ENCODE results near the gene OLFM1.

OLFM1 gene

DNA sequence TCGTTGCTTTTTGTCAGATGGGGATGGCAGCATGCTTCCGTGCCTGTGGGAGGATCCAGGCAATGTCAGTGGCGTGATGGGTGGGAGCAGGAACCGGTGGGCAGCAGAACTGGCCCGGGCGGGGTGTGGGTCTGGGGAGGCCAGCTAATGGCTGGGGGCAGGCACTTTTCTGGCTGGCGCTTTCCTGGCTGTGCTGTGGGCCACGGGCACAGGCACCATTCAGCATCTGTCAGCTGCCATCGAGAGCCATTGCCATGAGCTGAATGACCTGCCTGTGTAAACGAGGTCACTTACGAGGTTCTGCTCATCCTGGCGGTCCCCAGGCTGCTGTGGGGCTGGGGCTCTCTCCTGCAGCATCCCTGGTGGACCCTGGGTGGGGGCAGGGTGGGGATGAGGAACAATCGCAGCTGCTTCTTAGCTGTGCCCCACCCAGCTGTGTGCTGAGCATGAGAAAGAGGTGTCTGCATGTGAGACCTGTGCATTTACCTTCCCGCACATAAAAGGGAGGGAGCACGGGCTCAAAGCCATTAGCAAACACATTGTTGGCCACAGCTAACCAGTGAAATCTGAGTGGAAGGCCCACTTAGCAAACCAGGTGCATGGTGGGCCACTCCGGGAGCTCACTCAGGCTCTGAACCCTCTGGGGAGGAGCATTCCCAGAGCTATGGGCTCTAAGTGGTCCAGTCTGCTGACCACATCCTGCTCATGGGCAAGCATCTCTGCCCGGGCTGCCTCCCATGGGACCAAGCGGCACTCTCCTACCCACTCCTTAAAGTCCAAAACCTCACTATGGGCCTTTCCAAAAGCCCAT, 41.3 kb upstream of the OLFM1 start:
- WGBS, result 73% methylated on average over 16 of the region's 18 CpGs
- H2BK120ac ChIP-seq (ENCODE audit: low read depth, low read length), result no peak overlapping the region

DNA sequence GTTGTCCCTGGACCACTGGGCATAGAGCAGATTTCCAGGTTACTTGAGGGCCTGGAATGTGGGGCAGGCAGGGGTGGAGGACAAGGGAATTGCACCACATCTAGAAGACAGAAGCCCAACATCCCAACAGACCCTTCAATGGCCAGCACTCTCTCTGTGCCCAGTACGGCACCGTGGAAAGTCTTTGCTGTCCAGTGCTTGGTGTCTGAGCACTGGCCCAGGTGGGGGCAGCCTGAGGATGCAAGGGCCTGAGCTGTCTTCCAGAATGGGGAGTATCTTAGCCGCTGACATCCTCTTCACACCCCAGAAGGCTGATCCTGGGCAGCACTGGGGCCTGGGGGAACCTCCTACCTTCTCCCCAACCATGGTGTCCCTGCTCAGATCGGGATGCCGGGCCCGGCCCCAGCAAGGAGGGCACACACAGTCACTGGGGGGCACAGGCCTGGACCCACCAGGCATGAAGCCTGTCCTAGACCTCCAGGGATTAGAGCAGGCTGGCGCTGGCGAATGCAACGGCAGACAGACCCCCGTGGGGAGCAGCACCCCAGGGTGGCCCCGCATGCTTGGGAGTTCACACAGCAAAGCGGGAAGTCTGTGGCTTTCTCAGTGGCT, 40.6 kb upstream of the OLFM1 start:
- Histone ChIP-seq H3K4ac (ENCODE audit: low read depth in 1 of 2, low read length in 2 of 2) (no peak overlapping the region), H2BK12ac (ENCODE audit: low read length in 2 of 2) (no peak overlapping the region), H2BK5ac (ENCODE audit: low read depth, low read length, poor library complexity, severe bottlenecking) (no peak overlapping the region), H3K4me2 (ENCODE audit: low read length, poor library complexity, severe bottlenecking) (no peak overlapping the region), H3K14ac (ENCODE audit: low read length in 2 of 2) (no peak overlapping the region), H3K23ac (ENCODE audit: low read length in 2 of 2) (no peak overlapping the region), H3K9ac (ENCODE audit: low read length) (no peak overlapping the region), H3K4me3 (ENCODE audit: insufficient read depth in 1 of 2, low read depth in 1 of 2, low read length in 2 of 2) (peak overlapping the region in 1 of 2 experiments; percentile 1), H3K18ac (ENCODE audit: low read depth in 1 of 2, low read length in 2 of 2) (no peak overlapping the region), H2AFZ (ENCODE audit: low read depth, low read length) (no peak overlapping the region), H3K79me1 (replicated peaks; ENCODE audit: low read length, poor library complexity, severe bottlenecking) (no peaks in the 10 kb centered on the region), H2BK15ac (ENCODE audit: low read depth, poor library complexity, severe bottlenecking) (no peak overlapping the region), H3K27me3 (ENCODE audit: control insufficient read depth in 1 of 2, insufficient read depth in 1 of 2, low read length in 2 of 2) (peaks cover 0 to 17% of the 10 kb centered on the region in 2 experiments), H3K9me3 (ENCODE audit: control insufficient read depth, low read length) (no peaks in the 10 kb centered on the region), H2BK120ac (ENCODE audit: low read depth, low read length) (no peak overlapping the region), H4K8ac (ENCODE audit: low read length) (no peak overlapping the region), H3K27ac (ENCODE audit: low read length, poor library complexity, severe bottlenecking) (no peak overlapping the region), H2AK5ac (ENCODE audit: low read length, severe bottlenecking) (no peak overlapping the region), H3K4me1 (ENCODE audit: control insufficient read depth, insufficient read depth, low read depth, low read length) (no peaks in the 10 kb centered on the region), H3K36me3 (ENCODE audit: control insufficient read depth in 1 of 2, insufficient read depth in 2 of 2, low read depth in 1 of 2, low read length in 2 of 2) (no peaks in the 10 kb centered on the region), H4K91ac (ENCODE audit: low read length) (no peak overlapping the region)
- DNase-seq, result no peak
- 83% methylated on average over 11 of the region's 12 CpGs for WGBS

More for the DNA sequence above, 41.3 kb upstream of the OLFM1 start:
- Histone ChIP-seq H4K8ac (ENCODE audit: low read length) (no peak overlapping the region), H3K79me1 (replicated peaks; ENCODE audit: low read length, poor library complexity, severe bottlenecking) (no peaks in the 10 kb centered on the region), H3K4me2 (ENCODE audit: low read length, poor library complexity, severe bottlenecking) (no peak overlapping the region), H3K4me3 (ENCODE audit: insufficient read depth in 1 of 2, low read depth in 1 of 2, low read length in 2 of 2) (peak overlapping the region in 1 of 2 experiments; percentile 1), H3K4me1 (ENCODE audit: control insufficient read depth, insufficient read depth, low read depth, low read length) (no peaks in the 10 kb centered on the region), H3K14ac (ENCODE audit: low read length in 2 of 2) (no peak overlapping the region), H3K36me3 (ENCODE audit: control insufficient read depth in 1 of 2, insufficient read depth in 2 of 2, low read depth in 1 of 2, low read length in 2 of 2) (no peaks in the 10 kb centered on the region), H2BK15ac (ENCODE audit: low read depth, poor library complexity, severe bottlenecking) (no peak overlapping the region), H4K91ac (ENCODE audit: low read length) (no peak overlapping the region), H3K9me3 (ENCODE audit: control insufficient read depth, low read length) (no peaks in the 10 kb centered on the region), H2AK5ac (ENCODE audit: low read length, severe bottlenecking) (no peak overlapping the region), H2BK12ac (ENCODE audit: low read length in 2 of 2) (no peak overlapping the region), H3K27me3 (ENCODE audit: control insufficient read depth in 1 of 2, insufficient read depth in 1 of 2, low read length in 2 of 2) (peaks cover 0 to 18% of the 10 kb centered on the region in 2 experiments), H2BK5ac (ENCODE audit: low read depth, low read length, poor library complexity, severe bottlenecking) (no peak overlapping the region), H3K18ac (ENCODE audit: low read depth in 1 of 2, low read length in 2 of 2) (no peak overlapping the region), H3K27ac (ENCODE audit: low read length, poor library complexity, severe bottlenecking) (no peak overlapping the region), H3K9ac (ENCODE audit: low read length) (no peak overlapping the region), H3K23ac (ENCODE audit: low read length in 2 of 2) (no peak overlapping the region), H2AFZ (ENCODE audit: low read depth, low read length) (no peak overlapping the region), H3K4ac (ENCODE audit: low read depth in 1 of 2, low read length in 2 of 2) (no peak overlapping the region)
- DNase-seq, result no peak

DNA sequence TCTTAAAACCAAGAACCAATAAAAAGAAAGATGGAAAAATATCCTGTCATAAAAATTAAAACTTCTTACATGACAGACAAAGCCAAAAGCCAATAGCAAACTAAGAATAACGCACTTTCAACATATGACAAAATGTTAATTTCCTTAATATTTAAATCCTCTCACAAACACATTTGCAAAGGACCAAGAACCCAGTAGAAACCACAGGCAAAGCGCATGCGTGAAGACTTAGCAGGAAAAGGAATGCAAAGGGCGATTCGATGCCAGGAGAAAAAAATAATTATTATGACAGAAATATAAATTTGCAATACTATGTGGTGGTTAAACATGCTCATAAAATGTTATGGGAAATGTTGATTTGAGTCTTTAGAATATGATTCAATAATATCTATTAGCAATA, 39.9 kb upstream of the OLFM1 start:
- Histone ChIP-seq H2AK5ac (ENCODE audit: low read length, severe bottlenecking) (no peak overlapping the region), H3K4me3 (ENCODE audit: insufficient read depth in 1 of 2, low read depth in 1 of 2, low read length in 2 of 2) (no peak overlapping the region), H2BK5ac (ENCODE audit: low read depth, low read length, poor library complexity, severe bottlenecking) (no peak overlapping the region), H3K23ac (ENCODE audit: low read length in 2 of 2) (no peak overlapping the region), H4K91ac (ENCODE audit: low read length) (no peak overlapping the region), H3K9me3 (ENCODE audit: control insufficient read depth, low read length) (no peaks in the 10 kb centered on the region), H3K9ac (ENCODE audit: low read length) (no peak overlapping the region), H2AFZ (ENCODE audit: low read depth, low read length) (no peak overlapping the region), H3K4me1 (ENCODE audit: control insufficient read depth, insufficient read depth, low read depth, low read length) (no peaks in the 10 kb centered on the region), H2BK15ac (ENCODE audit: low read depth, poor library complexity, severe bottlenecking) (no peak overlapping the region), H3K14ac (ENCODE audit: low read length in 2 of 2) (no peak overlapping the region), H3K27me3 (ENCODE audit: control insufficient read depth in 1 of 2, insufficient read depth in 1 of 2, low read length in 2 of 2) (peaks cover 0 to 14% of the 10 kb centered on the region in 2 experiments), H3K18ac (ENCODE audit: low read depth in 1 of 2, low read length in 2 of 2) (no peak overlapping the region), H2BK12ac (ENCODE audit: low read length in 2 of 2) (no peak overlapping the region), H3K4me2 (ENCODE audit: low read length, poor library complexity, severe bottlenecking) (no peak overlapping the region), H3K4ac (ENCODE audit: low read depth in 1 of 2, low read length in 2 of 2) (no peak overlapping the region), H4K8ac (ENCODE audit: low read length) (no peak overlapping the region), H3K79me1 (replicated peaks; ENCODE audit: low read length, poor library complexity, severe bottlenecking) (no peaks in the 10 kb centered on the region), H2BK120ac (ENCODE audit: low read depth, low read length) (no peak overlapping the region), H3K36me3 (ENCODE audit: control insufficient read depth in 1 of 2, insufficient read depth in 2 of 2, low read depth in 1 of 2, low read length in 2 of 2) (no peaks in the 10 kb centered on the region), H3K27ac (ENCODE audit: low read length, poor library complexity, severe bottlenecking) (no peak overlapping the region)
- WGBS, result 91% methylated on average over 5 of the region's 5 CpGs
- DNase-seq, result no peak

DNA sequence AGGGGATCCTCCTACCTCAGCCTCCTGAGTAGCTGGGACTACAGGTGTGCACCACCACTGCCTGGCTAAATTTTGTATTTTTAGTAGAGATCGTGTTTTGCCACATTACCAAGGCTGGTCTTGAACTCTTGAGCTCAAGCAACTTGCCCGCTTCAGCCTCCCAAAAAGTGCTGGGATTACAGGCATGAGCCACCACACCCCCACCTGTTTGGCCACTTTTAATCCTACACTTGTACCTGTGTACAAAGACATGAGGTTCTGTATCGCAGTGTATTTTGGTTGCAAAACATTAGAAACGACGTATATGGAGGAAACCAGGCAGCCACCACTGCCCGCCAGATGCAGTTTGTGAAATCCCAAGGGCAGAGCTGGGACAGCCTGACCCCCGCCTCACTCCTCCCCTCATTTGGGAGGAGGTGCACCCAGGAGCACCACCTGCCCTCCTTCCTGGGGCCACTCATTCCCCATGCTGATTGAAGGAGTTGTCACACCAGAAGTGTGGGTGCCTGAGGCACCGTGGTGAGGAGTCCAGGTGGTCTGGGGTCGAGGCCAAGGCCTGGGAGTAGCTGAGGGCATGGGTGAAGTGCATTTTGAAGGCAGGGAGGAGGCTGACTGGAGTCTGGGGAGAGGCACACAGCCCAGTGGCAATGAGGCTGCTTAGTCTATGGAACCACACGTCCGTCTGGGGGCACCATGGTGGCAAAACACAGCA, 39.3 kb upstream of the OLFM1 start:
- Histone ChIP-seq H3K4me2 (ENCODE audit: low read length, poor library complexity, severe bottlenecking) (no peak overlapping the region), H3K4me1 (ENCODE audit: control insufficient read depth, insufficient read depth, low read depth, low read length) (no peaks in the 10 kb centered on the region), H3K27ac (ENCODE audit: low read length, poor library complexity, severe bottlenecking) (no peak overlapping the region), H4K91ac (ENCODE audit: low read length) (no peak overlapping the region), H2BK5ac (ENCODE audit: low read depth, low read length, poor library complexity, severe bottlenecking) (no peak overlapping the region), H2BK120ac (ENCODE audit: low read depth, low read length) (no peak overlapping the region), H3K36me3 (ENCODE audit: control insufficient read depth in 1 of 2, insufficient read depth in 2 of 2, low read depth in 1 of 2, low read length in 2 of 2) (no peaks in the 10 kb centered on the region), H2AK5ac (ENCODE audit: low read length, severe bottlenecking) (no peak overlapping the region), H2AFZ (ENCODE audit: low read depth, low read length) (no peak overlapping the region), H4K8ac (ENCODE audit: low read length) (no peak overlapping the region), H3K9me3 (ENCODE audit: control insufficient read depth, low read length) (no peaks in the 10 kb centered on the region), H3K18ac (ENCODE audit: low read depth in 1 of 2, low read length in 2 of 2) (no peak overlapping the region), H3K23ac (ENCODE audit: low read length in 2 of 2) (no peak overlapping the region), H3K79me1 (replicated peaks; ENCODE audit: low read length, poor library complexity, severe bottlenecking) (no peaks in the 10 kb centered on the region), H3K9ac (ENCODE audit: low read length) (no peak overlapping the region), H3K4ac (ENCODE audit: low read depth in 1 of 2, low read length in 2 of 2) (no peak overlapping the region), H2BK15ac (ENCODE audit: low read depth, poor library complexity, severe bottlenecking) (no peak overlapping the region), H3K14ac (ENCODE audit: low read length in 2 of 2) (no peak overlapping the region), H3K4me3 (ENCODE audit: insufficient read depth in 1 of 2, low read depth in 1 of 2, low read length in 2 of 2) (no peak overlapping the region), H2BK12ac (ENCODE audit: low read length in 2 of 2) (no peak overlapping the region), H3K27me3 (ENCODE audit: control insufficient read depth in 1 of 2, insufficient read depth in 1 of 2, low read length in 2 of 2) (peaks cover 0 to 14% of the 10 kb centered on the region in 2 experiments)
- WGBS, result 70% methylated on average over 11 of the region's 11 CpGs
- no peak for DNase-seq

Data from mesenchymal stem cell (in vitro differentiated cells and primary cell).